Endothelial cell (in vitro differentiated cells): ENCODE results near the gene AXIN1. TPM values are rescaled to one million over a fixed set of nuclear protein-coding genes. Genes with fewer than 3 reads are reported as not detected.

Experiments used
- DNase-seq: peaks from one replicate; pipeline ENCODE4 v3.0.0; 2021; ENCODE audit warnings: low spot score
- H3K27ac Mint-ChIP-seq: one replicate; pipeline ENCODE4 v1.8.0; 2021; ENCODE audit warnings: mixed read lengths, inconsistent platforms; ENCODE audit not compliant: unreplicated experiment
- H3K27me3 Mint-ChIP-seq: one replicate; pipeline ENCODE4 v1.8.0; 2021; ENCODE audit warnings: mild to moderate bottlenecking, moderate library complexity, mixed read lengths, inconsistent platforms; ENCODE audit not compliant: unreplicated experiment
- H3K36me3 Mint-ChIP-seq: one replicate; pipeline ENCODE4 v1.8.0; 2021; ENCODE audit warnings: mild to moderate bottlenecking, low read depth, mixed read lengths, inconsistent platforms; ENCODE audit not compliant: unreplicated experiment
- H3K4me1 Mint-ChIP-seq: one replicate; pipeline ENCODE4 v1.8.0; 2021; ENCODE audit warnings: mild to moderate bottlenecking, mixed read lengths, inconsistent platforms; ENCODE audit not compliant: unreplicated experiment
- H3K4me3 Mint-ChIP-seq: one replicate; pipeline ENCODE4 v1.8.0; 2021; ENCODE audit warnings: mild to moderate bottlenecking, mixed read lengths, inconsistent platforms; ENCODE audit not compliant: unreplicated experiment
- H3K9me3 Mint-ChIP-seq: one replicate; pipeline ENCODE4 v1.8.0; 2021; ENCODE audit warnings: mixed read lengths, inconsistent platforms; ENCODE audit not compliant: unreplicated experiment
- total RNA-seq: library from RNA; stranded (reverse); fragmentation: NEBNext Ultra II Directional; extraction: Animal tissue kit (Norgen Biotek cat#: 25700); gene quantifications from one replicate; pipeline ENCODE4 v1.2.1, GENCODE V29; 2021; ENCODE audit not compliant: unreplicated experiment
- TF ChIP-seq, protein P1 (sequence below): fragments of 200-600 bp; sonication (generic); IDR thresholded peaks from one replicate; pipeline ENCODE4 v1.5.0; 2021; ENCODE audit warnings: antibody characterized with exemption; ENCODE audit not compliant: unreplicated experiment

AXIN1 gene
- total RNA-seq, 1 donor from 2014 or later, result 17.5 TPM

DNA sequence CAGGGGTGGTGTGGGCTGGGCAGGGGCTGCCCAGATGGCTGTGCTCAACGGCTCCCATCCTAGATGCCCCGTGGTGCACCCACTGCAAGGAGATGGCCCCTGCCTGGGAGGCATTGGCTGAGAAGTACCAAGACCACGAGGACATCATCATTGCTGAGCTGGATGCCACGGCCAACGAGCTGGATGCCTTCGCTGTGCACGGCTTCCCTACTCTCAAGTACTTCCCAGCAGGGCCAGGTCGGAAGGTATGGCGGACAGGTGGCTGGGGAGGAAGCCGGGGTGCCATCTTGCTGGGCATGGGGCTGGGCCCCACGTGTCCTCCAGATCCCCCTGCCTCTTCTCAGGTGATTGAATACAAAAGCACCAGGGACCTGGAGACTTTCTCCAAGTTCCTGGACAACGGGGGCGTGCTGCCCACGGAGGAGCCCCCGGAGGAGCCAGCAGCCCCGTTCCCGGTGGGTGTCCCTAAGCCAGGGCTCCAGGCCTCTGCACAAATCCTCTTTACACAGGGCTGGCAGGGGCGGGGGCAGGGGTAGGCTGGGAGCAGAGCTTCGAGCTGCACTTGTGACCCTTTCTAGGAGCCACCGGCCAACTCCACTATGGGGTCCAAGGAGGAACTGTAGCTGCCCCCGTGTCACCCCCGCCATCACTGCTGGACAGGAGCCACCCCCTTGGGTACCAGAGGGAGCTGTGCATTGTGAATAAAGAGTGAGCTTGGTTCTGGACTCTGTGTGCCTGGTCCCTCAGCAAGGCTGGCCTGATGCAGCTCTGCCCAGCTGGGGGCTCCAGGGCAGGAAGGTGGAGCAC lies 65.8 kb downstream of the AXIN1 start:
- H3K9me3 Mint-ChIP-seq, result no peaks in the 10 kb centered on the region
- H3K36me3 Mint-ChIP-seq, result peaks cover 2% of the 10 kb centered on the region
- H3K27ac Mint-ChIP-seq, result no peak overlapping the region
- TF ChIP-seq, protein P1, sequence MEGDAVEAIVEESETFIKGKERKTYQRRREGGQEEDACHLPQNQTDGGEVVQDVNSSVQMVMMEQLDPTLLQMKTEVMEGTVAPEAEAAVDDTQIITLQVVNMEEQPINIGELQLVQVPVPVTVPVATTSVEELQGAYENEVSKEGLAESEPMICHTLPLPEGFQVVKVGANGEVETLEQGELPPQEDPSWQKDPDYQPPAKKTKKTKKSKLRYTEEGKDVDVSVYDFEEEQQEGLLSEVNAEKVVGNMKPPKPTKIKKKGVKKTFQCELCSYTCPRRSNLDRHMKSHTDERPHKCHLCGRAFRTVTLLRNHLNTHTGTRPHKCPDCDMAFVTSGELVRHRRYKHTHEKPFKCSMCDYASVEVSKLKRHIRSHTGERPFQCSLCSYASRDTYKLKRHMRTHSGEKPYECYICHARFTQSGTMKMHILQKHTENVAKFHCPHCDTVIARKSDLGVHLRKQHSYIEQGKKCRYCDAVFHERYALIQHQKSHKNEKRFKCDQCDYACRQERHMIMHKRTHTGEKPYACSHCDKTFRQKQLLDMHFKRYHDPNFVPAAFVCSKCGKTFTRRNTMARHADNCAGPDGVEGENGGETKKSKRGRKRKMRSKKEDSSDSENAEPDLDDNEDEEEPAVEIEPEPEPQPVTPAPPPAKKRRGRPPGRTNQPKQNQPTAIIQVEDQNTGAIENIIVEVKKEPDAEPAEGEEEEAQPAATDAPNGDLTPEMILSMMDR, result no peak
- H3K27me3 Mint-ChIP-seq, result no peaks in the 10 kb centered on the region
- DNase-seq, result no peak
- no peak overlapping the region for H3K4me3 Mint-ChIP-seq
- no peaks in the 10 kb centered on the region for H3K4me1 Mint-ChIP-seq

DNA sequence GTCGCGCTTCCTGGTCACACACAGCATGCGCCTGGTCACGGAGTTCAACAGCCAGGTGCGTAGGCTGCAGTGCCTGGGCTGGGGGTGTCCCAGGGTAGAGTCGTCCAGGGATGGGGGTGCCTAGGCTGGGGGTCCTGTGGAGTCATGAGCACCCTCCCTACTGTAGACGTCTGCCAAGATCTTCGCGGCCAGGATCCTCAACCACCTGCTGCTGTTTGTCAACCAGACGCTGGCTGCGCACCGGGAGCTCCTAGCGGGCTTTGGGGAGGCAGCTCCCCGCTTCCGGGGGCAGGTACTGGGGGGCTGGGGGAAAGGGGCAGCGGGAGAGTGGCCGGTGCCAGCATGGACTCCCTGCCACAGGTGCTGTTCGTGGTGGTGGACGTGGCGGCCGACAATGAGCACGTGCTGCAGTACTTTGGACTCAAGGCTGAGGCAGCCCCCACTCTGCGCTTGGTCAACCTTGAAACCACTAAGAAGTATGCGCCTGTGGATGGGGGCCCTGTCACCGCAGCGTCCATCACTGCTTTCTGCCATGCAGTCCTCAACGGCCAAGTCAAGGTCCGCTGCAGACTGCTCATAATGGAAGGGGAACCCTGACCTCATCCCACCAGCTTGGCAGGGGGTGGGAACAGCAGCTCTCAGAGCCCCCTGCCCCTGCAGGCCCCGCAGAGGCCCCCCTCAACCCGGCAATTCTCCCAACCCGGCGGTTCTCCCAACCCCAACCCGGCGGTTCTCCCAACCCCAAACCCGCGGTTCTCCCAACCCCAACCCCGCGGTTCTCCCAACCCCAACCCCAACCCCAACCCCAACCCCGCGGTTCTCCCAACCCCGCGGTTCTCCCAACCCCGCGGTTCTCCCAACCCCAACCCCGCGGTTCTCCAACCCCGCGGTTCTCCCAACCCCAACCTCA lies 67.1 kb downstream of the AXIN1 start:
- Mint-ChIP-seq H3K9me3 (no peaks in the 10 kb centered on the region), H3K4me3 (no peak overlapping the region), H3K4me1 (no peaks in the 10 kb centered on the region), H3K27ac (no peak overlapping the region), H3K27me3 (no peaks in the 10 kb centered on the region), H3K36me3 (no peaks in the 10 kb centered on the region)
- TF ChIP-seq, protein P1, result no peak
- no peak for DNase-seq

DNA sequence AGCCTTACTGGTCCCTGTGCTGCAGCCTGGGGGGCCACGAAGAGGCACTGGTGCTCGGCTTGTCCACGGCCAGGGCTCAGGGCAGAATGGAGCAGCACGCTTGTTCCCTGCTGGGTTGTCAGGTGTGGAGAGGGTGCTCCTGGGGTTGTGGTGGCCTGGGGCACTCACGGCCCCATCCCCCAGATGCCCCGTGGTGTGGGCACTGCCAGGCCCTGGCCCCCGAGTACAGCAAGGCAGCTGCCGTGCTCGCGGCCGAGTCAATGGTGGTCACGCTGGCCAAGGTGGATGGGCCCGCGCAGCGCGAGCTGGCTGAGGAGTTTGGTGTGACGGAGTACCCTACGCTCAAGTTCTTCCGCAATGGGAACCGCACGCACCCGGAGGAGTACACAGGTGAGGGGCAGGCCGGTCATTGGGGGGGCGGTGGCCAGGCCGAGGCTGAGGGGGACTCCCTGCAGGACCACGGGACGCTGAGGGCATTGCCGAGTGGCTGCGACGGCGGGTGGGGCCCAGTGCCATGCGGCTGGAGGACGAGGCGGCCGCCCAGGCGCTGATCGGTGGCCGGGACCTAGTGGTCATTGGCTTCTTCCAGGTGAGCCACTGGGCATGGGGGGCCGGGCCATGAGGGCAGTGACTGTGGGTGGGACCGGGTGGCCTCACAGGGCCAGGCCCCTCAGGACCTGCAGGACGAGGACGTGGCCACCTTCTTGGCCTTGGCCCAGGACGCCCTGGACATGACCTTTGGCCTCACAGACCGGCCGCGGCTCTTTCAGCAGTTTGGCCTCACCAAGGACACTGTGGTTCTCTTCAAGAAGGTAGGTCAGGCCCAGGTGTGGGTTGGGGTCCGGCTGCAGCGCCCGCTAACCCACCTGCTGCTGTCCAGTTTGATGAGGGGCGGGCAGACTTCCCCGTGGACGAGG lies 68.1 kb downstream of the AXIN1 start:
- Mint-ChIP-seq H3K4me1 (no peaks in the 10 kb centered on the region), H3K9me3 (no peaks in the 10 kb centered on the region), H3K27me3 (no peaks in the 10 kb centered on the region), H3K27ac (no peak overlapping the region), H3K36me3 (no peaks in the 10 kb centered on the region), H3K4me3 (no peak overlapping the region)
- TF ChIP-seq, protein P1, result no peak
- no peak for DNase-seq

DNA sequence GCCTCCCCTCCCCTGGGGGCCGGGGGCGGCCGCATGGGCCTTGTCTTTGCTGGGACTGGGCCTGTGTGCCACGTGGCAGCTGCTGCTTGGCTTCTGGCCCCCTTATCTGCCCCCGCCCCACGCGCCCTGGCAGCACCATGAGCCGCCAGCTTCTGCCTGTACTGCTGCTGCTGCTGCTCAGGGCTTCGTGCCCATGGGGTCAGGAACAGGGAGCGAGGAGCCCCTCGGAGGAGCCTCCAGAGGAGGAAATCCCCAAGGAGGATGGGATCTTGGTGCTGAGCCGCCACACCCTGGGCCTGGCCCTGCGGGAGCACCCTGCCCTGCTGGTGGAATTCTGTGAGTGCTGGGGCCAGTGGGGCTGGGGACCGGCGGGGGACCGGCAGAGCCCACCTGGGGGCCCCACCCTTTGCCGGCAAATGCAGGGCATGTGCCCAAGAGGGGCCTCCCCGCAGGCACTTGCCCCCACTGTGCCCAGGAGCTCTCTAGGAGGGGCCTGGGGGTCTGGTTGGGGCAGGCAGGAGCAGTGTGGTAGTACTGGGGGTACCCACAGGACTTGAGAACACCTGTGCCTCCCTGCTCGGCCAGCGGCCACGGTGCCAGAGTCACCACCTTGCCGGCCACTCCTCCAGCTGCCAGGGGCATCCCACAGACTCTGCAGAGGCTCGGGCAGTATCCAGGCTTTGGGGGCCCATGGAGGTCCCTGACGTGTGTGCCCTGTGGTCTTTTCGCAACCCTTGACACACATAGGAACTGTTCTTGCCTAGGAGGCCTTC lies 69.3 kb downstream of the AXIN1 start, which contains the start of gene PDIA2:
Gene PDIA2 (plus strand): TSS at position 132 of the 773 bp plus-strand sequence. CDS start 6 bp downstream, at position 138.
- Mint-ChIP-seq H3K9me3 (no peaks in the 10 kb centered on the region), H3K27me3 (no peaks in the 10 kb centered on the region), H3K4me3 (no peak within 1 kb of the TSS), H3K36me3 (no peaks in the 10 kb centered on the region), H3K27ac (no peak within 1 kb of the TSS), H3K4me1 (no peaks in the 10 kb centered on the region)
- TF ChIP-seq, protein P1, result no peak
- no peak for DNase-seq
